ENCODE measurements around the gene TNXB.
"Not testable (repeated sequence)": the region's sequence is repeated elsewhere in the genome, so short reads cannot be mapped to it uniquely, and the experiment has no call there.

TNXB gene, protein sequence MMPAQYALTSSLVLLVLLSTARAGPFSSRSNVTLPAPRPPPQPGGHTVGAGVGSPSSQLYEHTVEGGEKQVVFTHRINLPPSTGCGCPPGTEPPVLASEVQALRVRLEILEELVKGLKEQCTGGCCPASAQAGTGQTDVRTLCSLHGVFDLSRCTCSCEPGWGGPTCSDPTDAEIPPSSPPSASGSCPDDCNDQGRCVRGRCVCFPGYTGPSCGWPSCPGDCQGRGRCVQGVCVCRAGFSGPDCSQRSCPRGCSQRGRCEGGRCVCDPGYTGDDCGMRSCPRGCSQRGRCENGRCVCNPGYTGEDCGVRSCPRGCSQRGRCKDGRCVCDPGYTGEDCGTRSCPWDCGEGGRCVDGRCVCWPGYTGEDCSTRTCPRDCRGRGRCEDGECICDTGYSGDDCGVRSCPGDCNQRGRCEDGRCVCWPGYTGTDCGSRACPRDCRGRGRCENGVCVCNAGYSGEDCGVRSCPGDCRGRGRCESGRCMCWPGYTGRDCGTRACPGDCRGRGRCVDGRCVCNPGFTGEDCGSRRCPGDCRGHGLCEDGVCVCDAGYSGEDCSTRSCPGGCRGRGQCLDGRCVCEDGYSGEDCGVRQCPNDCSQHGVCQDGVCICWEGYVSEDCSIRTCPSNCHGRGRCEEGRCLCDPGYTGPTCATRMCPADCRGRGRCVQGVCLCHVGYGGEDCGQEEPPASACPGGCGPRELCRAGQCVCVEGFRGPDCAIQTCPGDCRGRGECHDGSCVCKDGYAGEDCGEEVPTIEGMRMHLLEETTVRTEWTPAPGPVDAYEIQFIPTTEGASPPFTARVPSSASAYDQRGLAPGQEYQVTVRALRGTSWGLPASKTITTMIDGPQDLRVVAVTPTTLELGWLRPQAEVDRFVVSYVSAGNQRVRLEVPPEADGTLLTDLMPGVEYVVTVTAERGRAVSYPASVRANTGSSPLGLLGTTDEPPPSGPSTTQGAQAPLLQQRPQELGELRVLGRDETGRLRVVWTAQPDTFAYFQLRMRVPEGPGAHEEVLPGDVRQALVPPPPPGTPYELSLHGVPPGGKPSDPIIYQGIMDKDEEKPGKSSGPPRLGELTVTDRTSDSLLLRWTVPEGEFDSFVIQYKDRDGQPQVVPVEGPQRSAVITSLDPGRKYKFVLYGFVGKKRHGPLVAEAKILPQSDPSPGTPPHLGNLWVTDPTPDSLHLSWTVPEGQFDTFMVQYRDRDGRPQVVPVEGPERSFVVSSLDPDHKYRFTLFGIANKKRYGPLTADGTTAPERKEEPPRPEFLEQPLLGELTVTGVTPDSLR (N-terminal part only)

DNA sequence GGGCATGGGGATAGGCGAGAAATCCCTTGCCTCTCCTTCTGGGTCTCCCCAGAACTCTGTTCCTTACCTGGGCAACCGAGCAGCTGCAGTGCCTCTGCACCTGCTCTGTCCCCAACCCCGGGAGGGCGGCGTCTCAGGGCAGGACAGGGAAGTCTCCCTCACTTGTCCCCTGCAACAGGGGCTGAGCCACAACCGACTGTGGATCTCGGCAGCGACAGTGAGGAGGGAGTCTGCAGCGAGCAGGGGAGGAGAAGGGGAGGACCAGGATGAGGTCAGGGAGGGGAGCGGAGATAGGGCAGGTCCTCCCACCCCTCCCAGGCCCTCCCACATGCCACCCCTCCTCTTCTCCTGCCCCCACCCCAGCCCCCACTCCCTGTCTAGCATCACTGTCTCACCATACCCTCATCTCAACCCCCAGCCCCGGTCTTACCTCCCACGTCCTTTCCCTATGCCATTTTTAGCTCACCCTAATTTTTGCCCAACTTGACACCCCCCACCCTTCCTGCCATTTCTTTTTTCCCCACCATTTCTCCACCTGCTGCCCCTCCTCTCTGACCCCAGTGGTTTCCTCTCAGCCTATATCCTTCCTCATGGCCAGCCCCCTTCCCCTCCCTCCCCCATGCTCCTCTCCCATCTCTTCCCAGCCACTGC is at the start of gene TNXB:
Gene TNXB (minus strand): TSS at position 225 of the 651 bp plus-strand sequence. CDS start 11,140 bp downstream, outside the sequence.
- DNase-seq, result no peak

DNA sequence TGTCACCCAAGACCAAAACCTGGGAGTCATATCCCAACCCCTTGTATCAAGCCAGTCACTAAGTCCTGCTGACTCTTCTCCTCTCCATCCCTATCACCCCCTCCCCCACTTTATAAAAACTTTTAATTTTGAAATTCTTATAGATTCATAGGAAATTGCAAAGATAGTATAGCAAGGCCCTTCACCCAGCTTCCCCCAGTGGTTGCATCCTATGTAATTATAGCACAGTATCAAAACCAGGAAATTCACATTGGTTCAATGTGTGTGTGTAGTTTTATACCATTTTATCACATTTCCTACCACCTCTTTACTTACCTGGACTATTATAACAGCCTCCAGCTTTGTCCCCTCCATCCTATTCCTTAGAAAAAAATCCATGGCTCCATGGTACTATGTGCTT is 48.9 kb upstream of the TNXB start:
- DNase-seq, result no peak

DNA sequence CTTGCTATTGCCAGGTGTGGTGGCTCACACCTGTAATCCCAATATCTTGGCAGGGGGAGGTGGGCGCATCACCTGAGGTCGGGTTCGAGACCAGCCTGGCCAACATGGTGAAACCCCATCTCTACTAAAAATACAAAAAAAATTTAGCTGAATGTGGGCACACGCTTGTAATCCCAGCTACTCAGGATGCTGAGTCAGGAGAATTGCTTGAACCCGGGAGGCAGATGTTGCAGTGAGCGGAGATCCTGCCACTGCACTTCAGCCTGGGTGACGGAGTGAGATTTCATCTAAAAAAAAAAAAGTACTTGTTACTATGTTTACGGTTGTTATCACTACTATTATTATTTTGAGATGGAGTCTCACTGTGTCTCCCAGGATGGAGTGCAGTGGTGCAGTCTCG is 47.8 kb upstream of the TNXB start:
- no peak for DNase-seq

DNA sequence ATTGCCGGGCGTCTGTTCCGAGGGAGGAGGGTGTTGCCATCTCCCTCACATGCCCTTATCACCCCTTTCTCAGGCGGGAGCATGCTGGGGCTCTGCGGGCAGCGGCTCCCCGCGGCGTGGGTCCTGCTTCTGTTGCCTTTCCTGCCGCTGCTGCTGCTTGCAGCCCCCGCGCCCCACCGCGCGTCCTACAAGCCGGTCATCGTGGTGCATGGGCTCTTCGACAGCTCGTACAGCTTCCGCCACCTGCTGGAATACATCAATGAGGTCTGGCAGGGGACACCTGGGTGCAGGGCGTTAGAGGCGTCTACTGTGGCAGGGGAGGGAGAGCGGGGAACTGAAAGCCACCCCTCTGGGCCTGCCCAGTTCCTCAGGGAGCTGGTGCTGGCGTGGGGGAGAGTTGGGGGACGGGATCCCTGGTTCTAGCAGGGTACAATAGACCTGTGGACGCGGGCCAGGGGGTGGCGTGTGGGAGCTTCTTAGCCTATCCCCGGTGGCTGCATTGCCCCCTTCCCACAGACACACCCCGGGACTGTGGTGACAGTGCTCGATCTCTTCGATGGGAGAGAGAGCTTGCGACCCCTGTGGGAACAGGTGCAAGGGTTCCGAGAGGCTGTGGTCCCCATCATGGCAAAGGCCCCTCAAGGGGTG is 45.5 kb upstream of the TNXB start:
- DNase-seq, result peak; percentile 21

DNA sequence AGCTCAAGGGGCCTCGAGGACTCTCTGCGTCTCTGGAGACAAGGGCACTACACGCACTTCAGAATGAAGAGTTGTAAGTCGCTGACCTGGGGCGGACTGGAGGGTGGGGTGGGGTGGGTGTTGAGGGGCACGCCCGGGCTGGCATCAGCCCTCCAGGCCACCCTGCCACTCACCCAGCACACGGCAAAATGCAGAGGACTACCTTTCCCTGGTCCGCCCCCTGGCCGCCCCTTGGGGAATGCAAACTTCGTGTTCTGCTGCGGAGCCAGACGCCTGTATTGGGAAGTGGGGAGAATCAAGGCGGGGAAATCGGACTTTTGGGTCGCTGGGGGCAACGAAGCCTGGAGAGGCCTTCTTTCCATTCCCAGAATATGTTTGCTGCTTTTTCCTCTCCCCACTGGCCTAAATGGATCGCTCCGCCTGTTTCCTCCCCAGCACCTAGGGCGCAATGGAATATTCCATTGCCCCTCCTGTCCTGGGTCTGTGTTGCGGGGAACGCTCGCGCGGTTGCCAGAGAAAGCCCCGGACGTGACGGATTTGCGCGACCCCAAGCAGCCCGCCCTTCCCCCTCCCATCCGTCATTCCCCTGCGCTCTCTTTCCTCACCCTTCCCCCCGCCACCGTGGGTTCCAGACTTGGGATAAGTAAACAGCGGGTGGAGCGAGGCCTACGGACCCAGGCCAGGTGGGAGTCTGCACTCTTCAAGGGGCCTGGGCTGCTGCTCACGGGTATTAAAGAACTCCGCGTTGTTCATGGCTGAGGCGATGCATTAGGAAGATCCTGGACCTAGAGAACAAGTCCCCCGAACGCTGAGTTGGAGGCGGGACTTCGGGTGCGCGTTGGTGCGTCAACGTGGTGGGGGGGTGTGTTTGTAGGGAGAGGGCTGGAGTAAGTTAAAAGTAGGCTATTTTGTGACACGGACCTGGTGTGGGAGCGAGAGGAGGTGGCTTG is 44.7 kb upstream of the TNXB start, which contains the start of gene PPT2:
Gene PPT2 (plus strand): TSS at position 578 of the 950 bp plus-strand sequence. CDS start 454 bp downstream, outside the sequence.
- DNase-seq, result peak; percentile 85

DNA sequence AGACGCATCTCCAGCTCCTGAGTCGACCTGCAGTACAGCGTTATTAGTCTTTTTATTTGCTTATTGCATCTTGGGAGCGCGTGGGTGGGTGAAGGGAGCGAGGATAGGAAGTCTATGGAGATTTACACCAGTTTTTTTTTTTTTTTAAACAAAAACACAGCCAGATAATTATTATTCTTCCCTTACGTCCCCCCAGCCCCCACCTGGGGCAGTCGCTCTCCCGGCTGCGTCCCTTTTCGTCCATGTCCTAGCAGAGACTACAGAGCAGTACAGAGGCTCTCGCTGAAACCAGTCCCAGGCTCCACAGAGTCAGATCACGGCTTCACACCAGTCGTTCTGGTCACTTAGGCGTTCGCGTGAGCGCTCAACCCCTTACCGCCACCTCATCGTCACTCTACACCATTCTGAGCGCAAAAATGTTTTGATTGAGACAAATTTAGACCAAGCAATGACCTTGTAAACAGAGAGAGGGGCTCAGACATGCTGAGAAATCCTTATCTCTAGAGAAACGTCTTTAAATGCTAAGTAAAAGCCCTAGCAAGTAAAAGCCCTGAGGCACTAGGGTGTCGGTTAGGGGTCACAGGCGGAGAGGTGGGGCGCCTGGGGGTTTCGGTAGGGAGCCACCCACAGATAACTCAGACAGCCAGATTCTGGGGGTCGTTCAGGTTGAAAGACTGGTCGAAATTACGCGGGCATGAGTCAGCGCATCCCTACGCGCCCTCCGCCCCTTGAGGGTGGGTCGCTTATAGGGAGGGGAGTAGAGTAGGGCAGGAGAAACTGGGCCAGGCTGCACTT is 43.8 kb upstream of the TNXB start:
- no peak for DNase-seq

DNA sequence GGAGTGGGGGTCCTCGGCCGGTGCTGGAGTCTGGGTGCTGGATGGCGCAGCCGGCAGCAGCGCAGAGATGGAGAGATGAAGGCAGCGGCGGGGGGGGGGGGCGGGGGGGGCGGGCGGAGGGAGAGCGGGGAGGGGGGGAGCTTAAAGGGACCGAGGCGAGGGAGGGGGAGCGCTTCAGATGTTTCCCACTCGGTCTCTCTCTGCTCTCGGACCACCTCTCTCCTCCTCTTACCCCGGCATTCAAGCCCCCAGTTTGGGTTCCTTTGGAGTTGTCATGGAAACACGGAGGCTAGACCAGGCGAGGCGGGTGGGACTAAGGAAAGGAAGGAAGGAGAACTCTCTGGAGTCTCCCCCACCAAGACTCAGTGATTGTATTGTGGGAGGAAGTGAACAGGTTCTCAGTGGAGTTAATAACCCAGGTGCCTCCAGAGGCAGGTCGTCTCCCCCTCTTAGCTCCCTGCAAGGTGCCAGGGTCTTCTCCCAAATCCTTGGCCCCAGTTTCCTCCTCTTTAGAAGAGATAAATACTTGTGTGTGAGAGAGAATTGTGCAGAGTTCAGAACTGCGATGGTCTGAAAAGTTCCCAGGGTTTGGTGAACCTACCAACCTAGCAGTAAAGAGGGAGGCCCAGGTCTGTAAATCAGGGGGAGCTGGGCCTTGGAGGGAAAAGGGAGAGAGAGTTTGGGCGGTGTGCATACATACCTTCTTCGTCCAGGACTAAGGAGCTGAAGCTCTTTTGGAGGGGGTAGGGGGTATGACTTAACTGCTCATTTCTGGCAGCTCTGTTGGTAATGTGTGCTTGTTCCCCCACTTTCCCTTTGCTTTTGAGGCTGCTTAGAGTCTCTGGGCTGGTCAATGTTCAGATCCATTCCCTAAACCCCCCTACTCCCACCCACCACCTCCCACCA is 43.0 kb upstream of the TNXB start, which contains the start of gene PRRT1:
Gene PRRT1 (minus strand): TSS at position 77 of the 906 bp plus-strand sequence. CDS start 112 bp downstream, outside the sequence.
- DNase-seq, result no peak

DNA sequence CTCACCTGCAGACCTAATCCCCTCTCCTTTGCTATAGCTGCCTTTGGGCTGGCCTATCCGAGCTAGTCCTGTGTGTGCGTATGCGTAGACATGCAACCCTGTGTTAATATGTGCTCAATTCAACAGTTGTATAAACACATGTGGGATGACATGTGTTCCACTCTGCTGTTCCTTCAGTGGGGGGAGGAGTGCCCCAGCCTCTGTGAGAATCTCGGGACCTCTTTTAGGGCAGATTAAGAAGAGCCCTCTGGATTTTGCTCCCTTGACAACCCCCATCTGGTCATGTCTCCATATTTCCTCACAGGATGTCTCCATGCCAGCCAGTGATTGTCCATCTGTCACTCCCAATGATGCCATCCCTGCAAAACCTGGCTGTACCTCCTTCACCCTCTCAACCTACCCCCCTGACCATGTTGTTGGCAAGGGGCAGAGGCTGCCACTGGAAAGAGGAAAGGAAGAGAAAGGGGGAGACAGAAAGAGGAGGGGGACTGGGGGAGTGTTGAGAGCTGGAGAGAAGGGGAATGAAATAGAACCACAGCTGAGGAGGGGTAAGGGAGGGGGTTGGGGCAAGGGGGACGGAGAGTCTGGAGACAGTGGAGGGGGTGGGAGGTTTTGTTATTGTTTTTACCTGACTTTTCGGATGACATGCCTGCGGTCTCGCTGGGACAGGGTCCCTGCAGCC is 42.2 kb upstream of the TNXB start:
- DNase-seq, result peak; percentile 89

DNA sequence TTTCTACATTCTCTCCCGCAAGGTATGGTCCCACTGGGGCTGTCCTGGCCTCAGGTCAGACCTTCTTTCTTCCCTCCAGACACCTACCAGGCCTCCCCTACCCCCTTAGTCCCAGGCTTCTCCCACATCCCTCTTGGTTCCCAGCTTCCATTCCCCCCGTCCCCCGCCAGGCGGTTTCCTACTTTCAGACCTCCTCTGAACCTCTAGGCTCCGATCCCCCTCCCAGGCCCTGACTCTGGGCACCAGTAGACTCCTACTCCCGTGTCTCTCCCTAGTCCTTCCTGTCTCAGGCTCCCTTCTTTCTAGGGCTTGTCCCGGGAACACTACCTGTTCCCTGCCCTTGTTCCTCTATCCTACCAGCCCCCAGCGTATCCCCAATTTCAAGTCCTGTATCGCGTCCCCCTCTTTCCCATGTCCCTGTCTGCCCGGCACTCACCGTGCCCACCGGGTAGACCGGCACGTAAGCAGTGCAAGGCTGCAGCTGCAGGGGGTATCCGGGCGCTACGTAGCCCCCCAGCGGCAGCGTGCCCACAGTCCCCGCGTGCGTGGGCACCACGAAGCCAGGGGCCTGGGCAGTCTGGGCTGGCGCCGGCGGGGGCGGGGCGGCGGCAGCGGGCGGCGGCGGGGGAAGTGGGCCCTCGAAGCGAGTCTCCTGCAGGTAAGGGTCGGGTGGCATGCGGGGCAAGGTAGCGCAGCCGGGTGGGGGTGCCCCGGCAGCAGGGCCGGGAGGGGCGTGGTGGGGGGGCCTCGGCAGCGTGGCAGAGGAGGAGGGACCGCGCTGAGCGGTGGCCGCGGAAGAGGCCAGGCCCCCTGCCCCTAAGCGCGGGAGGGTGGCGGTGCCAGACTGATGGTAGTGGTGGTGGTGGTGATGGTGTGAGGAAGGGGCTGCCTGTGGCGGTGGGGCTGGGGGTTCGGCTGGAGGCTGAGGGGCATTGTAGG is 41.1 kb upstream of the TNXB start:
- no peak for DNase-seq

DNA sequence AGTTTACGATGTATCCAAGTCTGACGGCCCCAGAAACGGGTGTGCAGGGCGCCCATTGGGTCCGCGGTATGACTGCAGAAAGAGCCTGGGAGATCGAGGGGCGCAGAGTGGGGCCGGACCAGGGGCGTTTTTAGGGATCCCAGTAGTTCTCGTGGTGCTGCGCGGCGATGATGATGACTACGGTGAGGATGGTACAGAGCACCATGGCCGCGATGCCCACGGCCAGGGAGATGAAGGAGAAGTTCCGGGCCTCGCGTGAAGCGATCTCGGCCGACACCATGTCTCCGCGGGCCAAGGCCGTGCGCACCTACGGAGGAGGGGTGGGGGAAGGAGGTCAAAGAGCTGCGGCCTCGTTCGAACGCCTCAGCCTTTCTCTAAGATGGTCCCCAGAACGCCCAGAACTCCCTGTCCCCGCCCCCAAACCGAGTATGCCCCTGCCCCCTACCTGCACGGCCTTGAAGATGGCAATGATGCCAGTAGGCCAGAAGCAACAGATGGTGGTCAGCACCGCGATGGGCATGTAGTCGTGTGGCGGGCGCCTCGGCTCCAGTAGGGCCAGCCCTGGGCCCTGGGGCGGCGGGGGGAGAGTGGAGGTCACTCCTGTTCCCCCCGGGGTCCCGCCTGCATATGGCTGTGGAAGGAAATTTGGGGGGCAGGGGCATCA is 40.1 kb upstream of the TNXB start:
- DNase-seq, result no peak

DNA sequence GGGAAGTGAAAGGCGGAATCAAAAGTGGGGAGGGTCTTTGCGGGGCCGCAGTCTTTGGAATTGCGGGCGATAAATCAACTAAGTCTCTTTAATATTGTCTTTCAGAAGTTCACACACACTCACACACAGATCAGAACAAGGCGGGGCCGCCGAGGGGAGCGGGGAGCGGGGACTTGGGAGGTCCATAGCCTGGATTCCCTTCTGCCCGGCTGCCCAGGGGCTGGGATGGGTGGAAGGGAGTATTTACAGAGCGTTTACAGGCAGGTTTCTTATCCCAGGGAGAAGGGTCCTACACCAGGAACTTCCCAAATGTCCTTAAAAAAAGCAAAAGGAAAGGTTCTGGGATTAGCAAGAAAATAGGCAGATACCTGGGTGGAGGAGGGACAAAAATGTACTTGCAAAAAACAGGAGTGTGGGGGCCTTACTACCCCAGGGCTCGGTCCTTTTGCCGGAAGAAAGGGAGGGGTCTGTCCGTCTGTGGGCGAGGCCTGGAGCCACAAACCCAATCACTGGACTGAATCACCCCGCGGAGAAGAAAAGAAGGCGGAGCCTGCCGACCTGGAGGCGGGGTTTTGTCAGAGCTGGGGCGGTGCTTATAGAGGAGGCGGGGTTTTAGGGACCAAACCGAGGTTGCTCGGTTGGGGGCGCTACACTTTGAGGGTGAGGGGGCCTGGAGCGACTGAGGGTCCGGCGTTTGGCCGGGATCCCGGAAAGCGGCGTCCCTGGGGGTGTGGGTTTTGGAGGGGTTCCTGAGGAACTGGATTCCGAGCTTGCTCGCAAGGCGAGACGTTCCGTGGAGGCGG is 39.4 kb upstream of the TNXB start:
- no peak for DNase-seq

DNA sequence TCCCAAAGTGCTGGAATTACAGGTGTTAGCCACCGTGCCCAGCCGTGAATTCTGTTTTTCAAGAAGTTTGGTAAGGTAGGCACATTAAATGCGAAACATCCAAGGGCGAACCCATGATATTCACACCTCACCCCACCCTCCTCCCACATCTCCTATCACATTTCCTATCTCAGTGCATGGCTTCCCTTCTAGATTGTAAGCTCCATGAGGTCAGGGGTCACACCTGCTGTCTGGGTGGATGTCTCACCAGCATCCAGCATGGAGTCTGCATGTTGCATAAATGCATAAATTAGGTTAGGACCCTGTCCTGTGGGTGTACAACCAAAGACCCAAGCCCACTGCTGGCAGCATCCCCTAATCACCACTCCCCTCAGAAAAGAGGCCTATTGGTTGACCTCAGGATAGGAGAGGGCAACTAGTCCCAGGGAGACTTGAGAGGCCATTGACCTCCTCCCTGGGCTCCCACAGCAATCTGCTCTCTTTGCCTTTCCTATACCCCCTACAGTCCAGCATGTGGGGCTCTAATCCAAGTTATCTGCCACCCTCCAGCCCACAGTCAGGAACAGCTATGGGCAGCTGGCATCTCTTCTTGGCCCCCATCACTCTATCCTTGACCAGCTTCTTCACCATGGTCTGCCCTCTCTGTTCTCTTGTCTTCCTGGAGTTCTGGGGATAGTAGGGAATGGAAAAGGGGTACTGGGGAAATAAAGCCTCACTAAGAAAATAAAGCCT is 38.4 kb upstream of the TNXB start:
- DNase-seq, result no peak

DNA sequence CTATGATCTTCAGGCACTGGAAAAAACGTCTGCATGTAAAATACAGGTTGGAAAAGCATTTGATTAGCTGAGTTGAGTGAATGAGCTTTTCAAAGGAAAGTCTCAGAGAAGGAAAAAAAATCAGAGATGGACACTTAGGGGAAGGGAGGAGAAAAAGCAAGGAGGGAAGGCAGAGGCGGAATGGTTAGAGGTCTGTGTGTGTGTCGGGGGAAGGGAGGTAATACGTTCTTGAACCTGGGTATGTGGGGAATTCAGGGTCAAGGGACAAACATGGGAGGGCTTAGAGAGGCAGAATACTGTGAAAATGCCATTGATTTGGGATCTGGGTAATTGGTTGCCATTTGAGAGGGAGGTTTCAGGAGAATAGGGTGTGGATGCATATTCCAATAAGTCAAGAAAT is 37.5 kb upstream of the TNXB start:
- no peak for DNase-seq

DNA sequence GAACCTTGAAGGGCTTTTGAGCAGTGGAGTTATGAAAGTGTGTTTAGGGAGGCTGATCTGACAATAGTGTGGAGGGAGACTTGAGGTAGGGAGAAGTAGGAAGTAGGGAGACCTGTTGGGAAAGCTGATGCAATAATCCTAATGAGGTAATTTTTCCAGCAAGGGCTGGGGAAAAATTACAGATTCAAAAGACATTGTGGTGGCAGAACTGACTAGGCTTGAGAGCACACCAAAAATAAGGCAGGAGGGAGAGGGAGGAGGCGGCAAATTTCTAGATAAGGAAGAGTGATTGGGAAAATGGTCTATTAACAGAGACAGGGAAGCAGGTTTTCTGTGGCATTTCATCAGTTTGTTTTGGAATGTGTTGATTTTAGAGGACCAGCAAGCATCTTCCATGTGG is 37.1 kb upstream of the TNXB start:
- no peak for DNase-seq

DNA sequence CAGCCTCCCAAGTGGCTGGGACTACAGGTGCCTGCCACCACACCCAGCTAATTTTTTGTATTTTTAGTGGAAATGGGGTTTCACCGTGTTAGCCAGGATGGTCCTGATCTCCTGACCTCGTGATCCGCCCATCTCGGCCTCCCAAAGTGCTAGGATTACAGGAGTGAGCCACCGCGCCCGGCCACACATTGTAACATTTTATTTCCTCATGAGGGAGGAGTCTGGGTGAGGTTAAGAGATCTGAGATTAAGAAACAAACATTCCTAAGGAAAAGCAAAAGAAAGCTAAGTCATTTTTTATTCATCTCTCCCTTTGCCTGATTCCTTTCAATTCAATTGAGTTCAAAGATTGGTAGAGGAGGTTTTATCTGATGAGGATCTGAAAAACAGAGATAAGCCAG is 35.1 kb upstream of the TNXB start:
- DNase-seq, result not testable (repeated sequence)
